Stimulated activated CD8-positive, alpha-beta memory T cell treated with anti-CD3 and anti-CD28 coated beads, Interleukin-12 subunit alpha, Interleukin-12 subunit beta, amount 100 ng/mL, for 1 hour (primary cell): ENCODE measurements around the gene SVIL.

ENCODE experiments used
- DNase-seq: peaks from one replicate; pipeline ENCODE4 v3.0.0-alpha.2; 2020; ENCODE audit warnings: low read depth

The SVIL gene

DNA sequence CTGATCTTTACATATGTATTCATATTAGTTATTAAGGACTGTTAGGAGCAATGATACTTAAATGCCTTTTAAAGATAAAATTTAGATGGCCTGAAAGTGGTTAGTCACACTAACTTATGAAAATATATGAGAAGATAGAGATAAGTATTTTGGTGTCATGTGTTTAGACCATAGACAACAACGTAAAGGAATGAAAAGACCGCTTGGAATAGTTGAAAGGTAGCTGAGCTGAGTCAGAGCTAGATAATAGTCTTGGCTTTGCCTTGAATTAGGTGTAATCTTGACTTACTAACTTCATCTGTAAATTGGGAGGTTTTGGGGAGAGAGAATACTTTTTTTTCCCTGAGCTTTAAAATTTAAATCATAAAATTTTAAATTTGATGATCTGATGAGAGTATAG lies 218.9 kb downstream of the SVIL start:
- no peak for DNase-seq

DNA sequence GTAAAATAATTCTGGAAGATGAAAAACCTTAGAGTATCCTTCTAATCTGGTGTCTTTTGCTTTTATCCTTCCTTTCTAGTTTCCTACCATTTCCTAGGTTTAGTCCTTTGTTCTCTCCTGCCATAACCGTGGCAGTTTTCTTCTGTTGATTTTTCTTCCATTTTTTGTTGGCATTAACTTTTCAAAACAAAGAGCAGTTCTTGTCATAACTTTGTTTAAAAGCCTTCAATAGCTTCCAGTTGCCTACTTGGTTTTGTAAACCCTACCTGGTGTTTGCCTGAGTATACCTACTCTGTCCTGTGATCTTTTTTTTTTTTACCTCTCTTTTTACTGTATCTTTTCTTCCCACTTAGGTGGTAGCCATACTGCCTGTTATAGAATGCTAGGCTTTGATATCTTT lies 220.3 kb downstream of the SVIL start:
- DNase-seq, result no peak

DNA sequence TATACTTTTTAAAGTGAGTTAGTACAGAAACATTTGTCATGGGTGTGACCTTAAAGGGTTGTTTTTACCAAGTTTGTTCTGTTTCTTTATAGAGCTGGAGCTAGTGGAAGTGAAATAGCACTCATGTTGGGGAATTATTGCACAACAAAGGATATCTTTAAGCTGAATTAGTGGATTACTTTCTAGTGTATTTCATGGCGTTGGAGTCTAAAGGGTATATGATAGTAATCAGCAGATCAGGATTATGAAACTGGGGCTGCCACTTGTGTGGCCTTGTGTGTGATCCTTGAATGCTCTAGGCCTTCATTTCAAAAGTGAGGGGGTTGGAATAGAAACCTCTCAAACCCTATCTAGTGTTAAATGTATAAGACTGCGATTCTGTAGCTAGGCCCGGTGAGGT lies 222.3 kb downstream of the SVIL start:
- no peak for DNase-seq

DNA sequence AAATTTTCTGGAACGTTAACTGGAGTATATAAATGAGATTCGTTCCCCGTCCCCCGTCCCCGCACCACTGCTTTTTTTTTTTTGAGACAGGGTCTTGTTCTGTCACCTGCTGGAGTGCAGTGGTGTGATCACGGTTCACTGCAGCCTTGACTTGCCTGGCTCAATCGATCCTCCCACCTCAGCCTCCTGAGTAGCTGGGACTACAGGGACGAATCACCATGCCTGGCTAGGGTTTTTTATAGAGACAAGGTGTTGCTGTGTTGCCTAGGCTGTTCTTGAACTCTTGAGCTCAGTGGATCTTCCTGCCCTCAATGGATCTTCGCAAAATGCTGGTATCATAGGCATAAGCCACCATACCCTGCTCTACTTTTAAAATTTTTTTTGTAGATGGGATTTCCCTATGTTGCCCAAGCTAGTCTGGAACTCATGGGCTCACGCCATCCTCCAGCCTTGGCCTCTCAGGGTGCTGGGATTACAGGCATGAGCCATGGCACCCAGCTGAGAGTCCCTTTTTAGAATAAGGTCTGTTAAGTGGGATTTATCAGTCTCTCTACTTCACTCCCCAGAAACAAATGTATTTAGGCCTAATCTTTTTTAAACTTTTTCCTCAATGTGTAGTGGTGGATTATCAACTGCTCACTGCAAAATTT lies 223.0 kb downstream of the SVIL start:
- no peak for DNase-seq

DNA sequence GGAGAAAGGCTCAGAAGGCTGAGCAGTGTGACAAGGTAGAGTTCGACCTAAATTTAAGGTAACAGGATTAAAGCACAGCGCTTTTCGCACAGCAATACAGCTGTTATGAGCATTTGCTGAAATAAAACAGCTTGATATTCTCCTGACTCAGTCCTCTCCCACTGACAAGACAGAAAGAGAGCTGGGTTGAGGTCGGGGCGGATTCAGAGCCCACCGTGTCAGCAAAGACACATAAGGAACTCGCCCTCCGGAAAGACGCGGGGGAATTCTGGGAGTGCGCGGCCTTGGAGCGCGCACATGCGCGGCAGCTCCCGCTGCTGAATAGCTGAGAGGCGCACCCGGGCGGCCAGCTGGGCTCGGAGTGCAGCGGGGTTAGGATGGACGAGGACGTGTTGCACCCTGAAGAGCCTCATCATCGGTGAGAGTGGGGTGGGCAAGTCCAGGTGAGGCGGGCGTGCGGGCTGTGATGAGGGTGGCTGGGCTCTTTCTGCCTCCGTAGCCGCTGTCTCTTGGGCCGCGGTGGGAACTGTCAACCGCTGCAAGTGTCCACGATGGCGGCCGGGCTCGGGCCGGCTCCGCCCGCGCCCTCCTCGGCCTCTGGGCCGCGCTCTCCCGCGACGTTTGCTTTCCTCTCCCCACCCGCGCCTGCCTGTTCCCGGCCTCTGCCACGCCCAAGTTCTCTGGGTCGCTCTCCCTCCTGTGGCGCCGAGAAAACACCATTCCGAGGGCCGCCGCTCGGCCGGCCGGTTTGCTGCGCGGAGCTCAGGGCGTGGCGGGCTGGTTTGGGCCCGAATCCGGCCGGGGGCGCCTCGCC lies 225.3 kb downstream of the SVIL start:
- no peak for DNase-seq

DNA sequence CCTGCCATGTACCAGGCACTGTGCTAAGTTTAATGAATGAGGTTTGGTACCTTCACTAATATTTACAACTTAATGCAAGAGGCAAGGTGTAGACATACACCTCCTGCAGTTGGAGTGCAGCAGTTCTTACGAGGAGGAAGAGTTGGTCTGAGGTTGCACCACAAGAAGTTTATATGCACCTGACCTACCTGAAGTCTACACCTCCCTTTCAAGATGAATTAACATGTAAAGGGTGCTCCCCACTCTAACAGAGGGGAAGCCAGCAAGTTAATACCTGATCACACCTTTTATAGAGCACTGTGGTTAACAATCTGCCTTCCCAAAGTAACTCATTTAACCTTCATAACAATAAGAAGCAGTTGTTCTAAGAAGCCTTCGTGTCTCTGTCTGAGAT lies 225.9 kb downstream of the SVIL start:
- no peak for DNase-seq
